ENCODE results near the gene TMEM156.

Gene TMEM156

GRCh38 chr4:38920677-38921076 lies 111.5 kb downstream of the TMEM156 start:
- no peak for DNase-seq

GRCh38 chr4:38920186-38920585 lies 112.0 kb downstream of the TMEM156 start:
- DNase-seq: no peak

- no peak for DNase-seq
Observed at GRCh38 chr4:38919494-38919893, 112.7 kb downstream of the TMEM156 start.

- no peak for DNase-seq
Observed at GRCh38 chr4:38917481-38918025, 114.7 kb downstream of the TMEM156 start.

Measured in NCI-H774 (cell line).